GM18909 (cell line): ENCODE data around the gene STAT5B.

Experiments
- ATAC-seq: cut with Tn5 transposase; IDR thresholded peaks from one replicate; pipeline ENCODE4 v1.9.1; 2021; ENCODE audit warnings: mild to moderate bottlenecking; ENCODE audit not compliant: unreplicated experiment, poor library complexity

Gene STAT5B

GRCh38 chr17:42159796-42160530, 116.2 kb downstream of the STAT5B start:
- ATAC-seq = no peak

GRCh38 chr17:42155614-42156045, 120.6 kb downstream of the STAT5B start:
- ATAC-seq = no peak

- ATAC-seq = no peak
Measured at GRCh38 chr17:42153919-42154742, 122.1 kb downstream of the STAT5B start.
